Adrenal gland (tissue), 5 donors: ENCODE measurements around the gene FOXN3.

ENCODE experiments used
- POLR2A ChIP-seq, 2 donors: fragments of 450-650 bp; IDR thresholded peaks; one replicate each; pipeline ENCODE4 v1.6.1; 2017; ENCODE audit warnings: antibody characterized with exemption in 2 of 2, mild to moderate bottlenecking in 2 of 2, moderate library complexity in 1 of 2
- TF ChIP-seq, protein P1 (sequence below), 6 experiments: fragments of 450-650 bp in 4 of 6; fragments of 200-600 bp in 2 of 6; sonication (generic) in 1 of 6; IDR thresholded peaks; 1 replicate in 5 of 6; 2 replicates in 1 of 6; pipeline versions ENCODE4 v1.5.1 to v1.8.0; 2016 to 2021; ENCODE audit warnings: antibody characterized with exemption in 6 of 6, mild to moderate bottlenecking in 2 of 6, moderate library complexity in 1 of 6
- donor health status: DM: no; HTN: no; CAD: no.

DNA sequence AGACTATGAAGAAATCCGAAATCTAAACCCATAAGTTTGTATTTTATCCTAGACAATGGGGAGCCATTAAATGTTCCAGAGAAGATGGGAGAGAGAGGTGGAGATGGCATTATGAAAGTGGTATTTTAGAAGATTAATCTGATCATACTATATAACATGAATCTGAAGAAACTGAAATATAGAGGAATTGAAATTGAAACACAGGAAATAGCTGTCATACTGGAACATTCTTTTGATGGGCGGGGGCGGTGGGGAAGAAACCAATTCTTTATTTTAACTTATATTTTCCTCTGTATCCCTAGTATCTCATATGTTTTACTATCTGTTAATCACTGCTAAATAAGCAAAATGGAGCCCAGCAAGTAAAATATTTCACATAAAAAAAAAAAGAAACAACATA, 27.0 kb upstream of the FOXN3 start:
- TF ChIP-seq, protein P1, sequence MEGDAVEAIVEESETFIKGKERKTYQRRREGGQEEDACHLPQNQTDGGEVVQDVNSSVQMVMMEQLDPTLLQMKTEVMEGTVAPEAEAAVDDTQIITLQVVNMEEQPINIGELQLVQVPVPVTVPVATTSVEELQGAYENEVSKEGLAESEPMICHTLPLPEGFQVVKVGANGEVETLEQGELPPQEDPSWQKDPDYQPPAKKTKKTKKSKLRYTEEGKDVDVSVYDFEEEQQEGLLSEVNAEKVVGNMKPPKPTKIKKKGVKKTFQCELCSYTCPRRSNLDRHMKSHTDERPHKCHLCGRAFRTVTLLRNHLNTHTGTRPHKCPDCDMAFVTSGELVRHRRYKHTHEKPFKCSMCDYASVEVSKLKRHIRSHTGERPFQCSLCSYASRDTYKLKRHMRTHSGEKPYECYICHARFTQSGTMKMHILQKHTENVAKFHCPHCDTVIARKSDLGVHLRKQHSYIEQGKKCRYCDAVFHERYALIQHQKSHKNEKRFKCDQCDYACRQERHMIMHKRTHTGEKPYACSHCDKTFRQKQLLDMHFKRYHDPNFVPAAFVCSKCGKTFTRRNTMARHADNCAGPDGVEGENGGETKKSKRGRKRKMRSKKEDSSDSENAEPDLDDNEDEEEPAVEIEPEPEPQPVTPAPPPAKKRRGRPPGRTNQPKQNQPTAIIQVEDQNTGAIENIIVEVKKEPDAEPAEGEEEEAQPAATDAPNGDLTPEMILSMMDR (IDR thresholded peaks at IDR 0.05), result no peak
- TF ChIP-seq POLR2A (IDR thresholded peaks at IDR 0.05), result no peak
